ENCODE data around the gene FBXL20. TPM values are rescaled to one million over a fixed set of nuclear protein-coding genes. Genes with fewer than 3 reads are reported as not detected.
"Not testable (repeated sequence)": the region's sequence is repeated elsewhere in the genome, so short reads cannot be mapped to it uniquely, and the experiment has no call there.

The FBXL20 gene
- total RNA-seq, 2 donors from 2014 or later: 15.6 to 18.1 TPM

DNA sequence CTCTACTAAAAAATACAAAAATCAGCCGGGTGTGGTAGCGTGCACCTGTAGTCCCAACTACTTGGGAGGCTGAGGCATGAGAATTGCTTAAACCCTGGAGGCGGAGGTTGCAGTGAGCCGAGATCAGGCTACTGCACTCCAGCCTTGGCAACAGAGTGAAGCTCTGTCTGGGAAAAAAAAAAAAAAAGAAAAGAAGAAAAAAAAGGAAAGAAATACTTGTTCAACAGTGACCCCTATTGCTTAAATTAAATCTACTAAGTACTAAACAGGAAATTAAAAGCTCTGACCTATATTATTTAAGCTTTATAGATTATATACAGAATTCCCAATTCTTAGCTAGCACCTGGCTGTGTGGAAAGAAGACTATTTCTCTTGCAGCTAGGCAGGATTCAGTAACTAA, 48.9 kb downstream of the FBXL20 start:
- H3K4me3 Mint-ChIP-seq: no peak overlapping the region
- 87 to 92% methylated on average over 4 of the region's 4 CpGs for WGBS, 2 experiments (ENCODE audit: insufficient coverage in 1 of 2, insufficient read length in 1 of 2)

DNA sequence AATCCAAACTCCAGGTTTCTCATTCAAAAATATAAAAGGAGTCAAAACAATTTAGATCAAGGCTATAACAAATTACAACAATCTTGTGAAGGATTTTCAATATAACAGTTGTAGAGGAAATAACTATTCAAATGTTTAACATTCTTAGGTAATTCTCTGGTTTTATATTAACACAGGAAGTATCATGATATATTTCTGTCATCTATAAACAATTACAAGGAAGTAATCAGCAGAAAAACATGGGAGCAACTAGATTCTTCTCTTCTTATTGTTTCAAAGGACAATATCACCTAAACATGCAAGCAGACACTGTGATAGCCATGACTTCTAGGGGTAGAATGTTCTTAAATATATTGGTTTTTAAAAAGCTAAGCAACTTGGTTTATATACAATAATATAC, 49.9 kb downstream of the FBXL20 start:
- no peak overlapping the region for H3K27ac ChIP-seq (ENCODE audit: low read depth, low read length)

More for the DNA sequence above, 48.9 kb downstream of the FBXL20 start:
- Mint-ChIP-seq H3K36me3 (ENCODE audit: low read depth) (peaks cover 1% of the 10 kb centered on the region), H3K27ac (no peak overlapping the region), H3K4me1 (no peaks in the 10 kb centered on the region), H3K9me3 (no peaks in the 10 kb centered on the region), H3K27me3 (ENCODE audit: insufficient read depth) (no peaks in the 10 kb centered on the region)
- no peaks in the 10 kb centered on the region for H3K27me3 ChIP-seq (ENCODE audit: control insufficient read depth, insufficient read depth, low read length, poor library complexity, severe bottlenecking)
- no peak overlapping the region for H3K4me3 ChIP-seq (ENCODE audit: low read length)
- no peaks in the 10 kb centered on the region for H3K4me1 ChIP-seq (ENCODE audit: control insufficient read depth, insufficient read depth, low read length)
- H3K9me3 ChIP-seq (ENCODE audit: control insufficient read depth, low read length): no peaks in the 10 kb centered on the region
- DNase-seq: no peak
- TF ChIP-seq, protein P1, sequence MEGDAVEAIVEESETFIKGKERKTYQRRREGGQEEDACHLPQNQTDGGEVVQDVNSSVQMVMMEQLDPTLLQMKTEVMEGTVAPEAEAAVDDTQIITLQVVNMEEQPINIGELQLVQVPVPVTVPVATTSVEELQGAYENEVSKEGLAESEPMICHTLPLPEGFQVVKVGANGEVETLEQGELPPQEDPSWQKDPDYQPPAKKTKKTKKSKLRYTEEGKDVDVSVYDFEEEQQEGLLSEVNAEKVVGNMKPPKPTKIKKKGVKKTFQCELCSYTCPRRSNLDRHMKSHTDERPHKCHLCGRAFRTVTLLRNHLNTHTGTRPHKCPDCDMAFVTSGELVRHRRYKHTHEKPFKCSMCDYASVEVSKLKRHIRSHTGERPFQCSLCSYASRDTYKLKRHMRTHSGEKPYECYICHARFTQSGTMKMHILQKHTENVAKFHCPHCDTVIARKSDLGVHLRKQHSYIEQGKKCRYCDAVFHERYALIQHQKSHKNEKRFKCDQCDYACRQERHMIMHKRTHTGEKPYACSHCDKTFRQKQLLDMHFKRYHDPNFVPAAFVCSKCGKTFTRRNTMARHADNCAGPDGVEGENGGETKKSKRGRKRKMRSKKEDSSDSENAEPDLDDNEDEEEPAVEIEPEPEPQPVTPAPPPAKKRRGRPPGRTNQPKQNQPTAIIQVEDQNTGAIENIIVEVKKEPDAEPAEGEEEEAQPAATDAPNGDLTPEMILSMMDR (conservative IDR thresholded peaks at IDR 0.05): no peak
- no peak overlapping the region for H3K27ac ChIP-seq (ENCODE audit: low read depth, low read length)
- H3K9ac ChIP-seq (ENCODE audit: extremely low read depth, low read length, poor library complexity, severe bottlenecking): no peak overlapping the region
- H3K36me3 ChIP-seq (ENCODE audit: control insufficient read depth, insufficient read depth, low read length): no peaks in the 10 kb centered on the region

DNA sequence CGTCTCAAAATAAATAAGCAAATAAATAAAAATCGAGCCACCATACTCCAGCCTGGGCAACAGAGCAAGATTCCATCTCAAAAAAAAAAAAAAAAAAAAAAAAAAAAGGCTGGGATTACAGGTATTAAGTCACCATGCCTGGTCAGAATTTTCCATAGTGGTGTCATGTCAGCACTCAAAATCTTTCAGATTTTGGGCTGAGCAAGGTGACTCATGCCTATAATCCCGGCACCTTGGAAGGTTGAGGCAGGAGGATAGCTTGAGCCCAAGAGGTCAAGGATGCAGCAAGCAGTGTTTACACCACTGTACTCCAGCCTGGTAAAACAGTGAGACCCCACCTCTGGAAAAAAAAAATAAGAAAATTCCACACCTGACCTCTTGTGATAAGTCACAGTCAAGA, 52.2 kb downstream of the FBXL20 start:
- 87 to 100% methylated on average over 2 to 3 of the region's 3 CpGs for WGBS, 2 experiments (ENCODE audit: insufficient coverage in 1 of 2, insufficient read length in 1 of 2)
- Mint-ChIP-seq H3K4me3 (no peak overlapping the region), H3K36me3 (ENCODE audit: low read depth) (peaks cover 3% of the 10 kb centered on the region), H3K9me3 (no peaks in the 10 kb centered on the region), H3K27ac (no peak overlapping the region), H3K27me3 (ENCODE audit: insufficient read depth) (no peaks in the 10 kb centered on the region), H3K4me1 (no peaks in the 10 kb centered on the region)
- no peaks in the 10 kb centered on the region for H3K4me1 ChIP-seq (ENCODE audit: control insufficient read depth, insufficient read depth, low read length)
- no peak overlapping the region for H3K27ac ChIP-seq (ENCODE audit: low read depth, low read length)
- H3K9ac ChIP-seq (ENCODE audit: extremely low read depth, low read length, poor library complexity, severe bottlenecking): no peak overlapping the region
- no peaks in the 10 kb centered on the region for H3K9me3 ChIP-seq (ENCODE audit: control insufficient read depth, low read length)
- no peak for DNase-seq
- no peaks in the 10 kb centered on the region for H3K36me3 ChIP-seq (ENCODE audit: control insufficient read depth, insufficient read depth, low read length)
- TF ChIP-seq, protein P1 (conservative IDR thresholded peaks at IDR 0.05): no peak
- no peak overlapping the region for H3K4me3 ChIP-seq (ENCODE audit: low read length)
- no peaks in the 10 kb centered on the region for H3K27me3 ChIP-seq (ENCODE audit: control insufficient read depth, insufficient read depth, low read length, poor library complexity, severe bottlenecking)

More for the DNA sequence above, 49.9 kb downstream of the FBXL20 start:
- no peaks in the 10 kb centered on the region for H3K4me1 Mint-ChIP-seq
- Histone ChIP-seq H3K36me3 (ENCODE audit: control insufficient read depth, insufficient read depth, low read length) (no peaks in the 10 kb centered on the region), H3K4me3 (ENCODE audit: low read length) (no peak overlapping the region), H3K27me3 (ENCODE audit: control insufficient read depth, insufficient read depth, low read length, poor library complexity, severe bottlenecking) (no peaks in the 10 kb centered on the region), H3K9ac (ENCODE audit: extremely low read depth, low read length, poor library complexity, severe bottlenecking) (no peak overlapping the region), H3K9me3 (ENCODE audit: control insufficient read depth, low read length) (no peaks in the 10 kb centered on the region), H3K4me1 (ENCODE audit: control insufficient read depth, insufficient read depth, low read length) (no peaks in the 10 kb centered on the region)
- H3K36me3 Mint-ChIP-seq (ENCODE audit: low read depth): peaks cover 3% of the 10 kb centered on the region
- H3K27me3 Mint-ChIP-seq (ENCODE audit: insufficient read depth): no peaks in the 10 kb centered on the region
- H3K27ac Mint-ChIP-seq: no peak overlapping the region
- no peak overlapping the region for H3K4me3 Mint-ChIP-seq
- TF ChIP-seq, protein P1 (conservative IDR thresholded peaks at IDR 0.05): no peak
- no peaks in the 10 kb centered on the region for H3K9me3 Mint-ChIP-seq
- no peak for DNase-seq

DNA sequence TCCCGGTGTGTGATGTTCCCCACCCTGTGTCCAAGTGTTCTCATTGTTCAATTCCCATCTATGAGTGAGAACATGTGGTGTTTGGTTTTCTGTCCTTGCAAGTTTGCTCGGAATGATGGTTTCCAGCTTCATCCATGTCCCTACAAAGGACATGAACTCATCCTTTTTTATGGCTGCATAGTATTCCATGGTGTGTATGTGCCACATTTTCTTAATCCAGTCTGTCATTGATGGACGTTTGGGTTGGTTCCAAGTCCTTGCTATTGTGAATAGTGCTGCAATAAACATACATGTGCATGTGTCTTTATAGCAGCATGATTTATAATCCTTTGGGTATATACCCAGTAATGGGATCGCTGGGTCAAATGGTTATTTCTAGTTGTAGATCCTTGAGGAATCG, 54.6 kb downstream of the FBXL20 start:
- H3K9me3 ChIP-seq (ENCODE audit: control insufficient read depth, low read length); H3K27ac Mint-ChIP-seq; H3K9ac ChIP-seq (ENCODE audit: extremely low read depth, low read length, poor library complexity, severe bottlenecking); H3K4me1 Mint-ChIP-seq; H3K27me3 ChIP-seq (ENCODE audit: control insufficient read depth, insufficient read depth, low read length, poor library complexity, severe bottlenecking); H3K36me3 Mint-ChIP-seq (ENCODE audit: low read depth); H3K4me3 Mint-ChIP-seq; H3K36me3 ChIP-seq (ENCODE audit: control insufficient read depth, insufficient read depth, low read length); DNase-seq; H3K4me1 ChIP-seq (ENCODE audit: control insufficient read depth, insufficient read depth, low read length); H3K9me3 Mint-ChIP-seq; H3K4me3 ChIP-seq (ENCODE audit: low read length); H3K27ac ChIP-seq (ENCODE audit: low read depth, low read length); H3K27me3 Mint-ChIP-seq (ENCODE audit: insufficient read depth): not testable (repeated sequence)
- WGBS, 2 experiments (ENCODE audit: insufficient coverage in 1 of 2, insufficient read length in 1 of 2): 96 to 100% methylated on average over 2 to 4 of the region's 5 CpGs

All from endodermal cell (in vitro differentiated cells).